ENCODE measurements around the gene MAML3.

- TF ChIP-seq CTCF (IDR thresholded peaks at IDR 0.05; ENCODE audit: insufficient read depth, low read length) = no peak
- no peak for TF ChIP-seq SPI1 (IDR thresholded peaks at IDR 0.05; ENCODE audit: borderline replicate concordance, low read depth)
- no peak for TF ChIP-seq POLR2AphosphoS5 (IDR thresholded peaks at IDR 0.05; ENCODE audit: low read depth)
Measured at GRCh38 chr4:139889901-139890300, 264.1 kb downstream of the MAML3 start.

Data from HL-60 (cell line).